Smooth muscle cell (in vitro differentiated cells): ENCODE results near the gene CEMIP. TPM values are rescaled to one million over a fixed set of nuclear protein-coding genes. Genes with fewer than 3 reads are reported as not detected.
A peak's percentile ranks its signal among the peaks of the same experiment; 100 is the strongest.
"Not testable (repeated sequence)": the region's sequence is repeated elsewhere in the genome, so short reads cannot be mapped to it uniquely, and the experiment has no call there.

Source experiments
- DNase-seq: peaks from one replicate; lab custom pipeline; 2025; ENCODE audit not compliant: unreplicated experiment; lab: John Stamatoyannopoulos, UW
- H2AFZ ChIP-seq: fragments of 200-600 bp; sonication (generic); 2 replicates; pipeline ENCODE4 v1.6.0; 2016; ENCODE audit warnings: antibody characterized with exemption, low read depth, mild to moderate bottlenecking
- H3F3A ChIP-seq: fragments of 200-600 bp; sonication (generic); 2 replicates; pipeline ENCODE4 v1.6.0; 2017; ENCODE audit warnings: antibody characterized with exemption, low read depth
- H3K27ac ChIP-seq: fragments of 200-600 bp; sonication (generic); 2 replicates; pipeline ENCODE4 v1.5.1; 2016; ENCODE audit warnings: low read depth, mild to moderate bottlenecking
- H3K27me3 ChIP-seq: fragments of 200-600 bp; sonication (generic); 2 replicates; pipeline ENCODE4 v1.6.1; 2016; ENCODE audit warnings: low read depth, mild to moderate bottlenecking
- H3K36me3 ChIP-seq: fragments of 200-600 bp; sonication (generic); 2 replicates; pipeline ENCODE4 v1.5.1; 2016; ENCODE audit warnings: low read depth
- H3K4me1 ChIP-seq: fragments of 200-600 bp; sonication (generic); 2 replicates; pipeline ENCODE4 v1.5.1; 2016; ENCODE audit warnings: low read depth
- H3K4me2 ChIP-seq: fragments of 200-600 bp; sonication (generic); 2 replicates; pipeline ENCODE4 v1.6.0; 2016; ENCODE audit warnings: mild to moderate bottlenecking
- H3K4me3 ChIP-seq: fragments of 200-600 bp; sonication (generic); 2 replicates; pipeline ENCODE4 v1.5.1; 2016; ENCODE audit warnings: mild to moderate bottlenecking
- H3K79me2 ChIP-seq: fragments of 200-600 bp; sonication (generic); 2 replicates; pipeline ENCODE4 v1.6.0; 2016; ENCODE audit warnings: low read depth, mild to moderate bottlenecking
- H3K9ac ChIP-seq: fragments of 200-600 bp; sonication (generic); 2 replicates; pipeline ENCODE4 v1.6.0; 2016; ENCODE audit warnings: low read depth
- H3K9me3 ChIP-seq: fragments of 200-600 bp; sonication (generic); replicated peaks from 2 replicates; pipeline ENCODE4 v1.5.1; 2016; ENCODE audit warnings: low read depth
- H4K20me1 ChIP-seq: fragments of 200-600 bp; sonication (generic); 2 replicates; pipeline ENCODE4 v1.6.0; 2016; ENCODE audit warnings: low read depth
- CTCF ChIP-seq: fragments of 200-600 bp; sonication (generic); IDR thresholded peaks from 2 replicates; pipeline ENCODE4 v1.5.1; 2017; ENCODE audit warnings: borderline replicate concordance, mild to moderate bottlenecking, antibody characterized with exemption; ENCODE audit not compliant: insufficient read depth, poor library complexity, severe bottlenecking
- WGBS: methylation state at CpG from one replicate; pipeline ENCODE4 v1.1.7; 2016; ENCODE audit warnings: low lambda C conversion rate; 5-methylcytosine and 5-hydroxymethylcytosine counted together
- polyA plus RNA-seq: library from polyadenylated mRNA; unstranded; fragments of >200 nt; fragmentation: Nextera tagmentation; extraction: Ambion mirVana; gene quantifications from 2 replicates; pipeline ENCODE4 v1.2.1, GENCODE V29; 2016
- total RNA-seq: library from RNA; depleted of rRNA; stranded (reverse); fragments of >200 nt; gene quantifications from 2 replicates; pipeline ENCODE4 v1.2.3, GENCODE V29; 2014

The CEMIP gene
- total and polyA plus RNA-seq, 2 experiments from 2014 or later, result 1.9 TPM

- no peaks in the 10 kb centered on the region for H3K27me3 ChIP-seq
- DNase-seq, result no peak
- 59% methylated on average over 2 of the region's 2 CpGs for WGBS
- peaks cover 68% of the 10 kb centered on the region for H4K20me1 ChIP-seq
- peak overlapping the region; percentile 40 for H3K4me2 ChIP-seq
- H3K79me2 ChIP-seq, result no peaks in the 10 kb centered on the region
- no peak overlapping the region for H3K4me3 ChIP-seq
- no peak overlapping the region for H2AFZ ChIP-seq
- TF ChIP-seq CTCF, result no peak
- H3F3A ChIP-seq, result no peaks in the 10 kb centered on the region
- peaks cover 12% of the 10 kb centered on the region for H3K4me1 ChIP-seq
- H3K27ac ChIP-seq, result no peak overlapping the region
- H3K9me3 ChIP-seq, result no peaks in the 10 kb centered on the region
- no peak overlapping the region for H3K9ac ChIP-seq
- no peaks in the 10 kb centered on the region for H3K36me3 ChIP-seq
Observed at GRCh38 chr15:80957556-80957955, 178.4 kb downstream of the CEMIP start.

- WGBS, result 78% methylated on average over 2 of the region's 2 CpGs
- H4K20me1 ChIP-seq, result peaks cover 64% of the 10 kb centered on the region
Observed at GRCh38 chr15:80957976-80958375, 178.8 kb downstream of the CEMIP start.

GRCh38 chr15:80958818-80959495 lies 179.8 kb downstream of the CEMIP start:
- no peak for DNase-seq
- H3K4me3 ChIP-seq, result no peak overlapping the region
- no peaks in the 10 kb centered on the region for H3K27me3 ChIP-seq
- H3K36me3 ChIP-seq, result no peaks in the 10 kb centered on the region
- peaks cover 12% of the 10 kb centered on the region for H3K4me1 ChIP-seq
- no peak overlapping the region for H3K27ac ChIP-seq
- no peaks in the 10 kb centered on the region for H3K9me3 ChIP-seq
- 100% methylated on average over 9 of the region's 9 CpGs for WGBS
- no peaks in the 10 kb centered on the region for H3K79me2 ChIP-seq
- H4K20me1 ChIP-seq, result peaks cover 56% of the 10 kb centered on the region
- no peaks in the 10 kb centered on the region for H3F3A ChIP-seq
- H3K9ac ChIP-seq, result no peak overlapping the region
- TF ChIP-seq CTCF, result no peak
- H3K4me2 ChIP-seq, result no peak overlapping the region
- no peak overlapping the region for H2AFZ ChIP-seq

More at GRCh38 chr15:80957976-80958375, 178.8 kb downstream of the CEMIP start:
- Histone ChIP-seq H3K27me3 (no peaks in the 10 kb centered on the region), H3K36me3 (no peaks in the 10 kb centered on the region), H2AFZ (no peak overlapping the region), H3F3A (no peaks in the 10 kb centered on the region), H3K4me2 (peak overlapping the region; percentile 40), H3K9me3 (no peaks in the 10 kb centered on the region), H3K4me3 (no peak overlapping the region), H3K27ac (no peak overlapping the region), H3K9ac (no peak overlapping the region), H3K4me1 (peaks cover 12% of the 10 kb centered on the region), H3K79me2 (no peaks in the 10 kb centered on the region)
- DNase-seq, result no peak
- TF ChIP-seq CTCF, result no peak

GRCh38 chr15:80965454-80965853 lies 186.3 kb downstream of the CEMIP start:
- H3K36me3 ChIP-seq, H3K4me3 ChIP-seq, H2AFZ ChIP-seq, H3K4me2 ChIP-seq, H3F3A ChIP-seq, H3K27me3 ChIP-seq, H3K79me2 ChIP-seq, H3K9ac ChIP-seq, H3K4me1 ChIP-seq, DNase-seq, H3K9me3 ChIP-seq, H3K27ac ChIP-seq: not testable (repeated sequence)
- peaks cover 33% of the 10 kb centered on the region for H4K20me1 ChIP-seq
